Activated CD4-positive, CD25-positive, alpha-beta regulatory T cell treated with anti-CD3 and anti-CD28 coated beads, Interleukin-2, amount 50 U/mL, for 24 hours (primary cell): Measurements from ENCODE around the gene PIP4K2A.

Experiments
- ATAC-seq, 2 donors: fragments of 150-1000 bp; cut with Tn5 transposase; one replicate each; pipeline ENCODE4 v1.10.0; 2021; ENCODE audit warnings: mild to moderate bottlenecking in 1 of 2, moderate library complexity in 1 of 2

The PIP4K2A gene

DNA sequence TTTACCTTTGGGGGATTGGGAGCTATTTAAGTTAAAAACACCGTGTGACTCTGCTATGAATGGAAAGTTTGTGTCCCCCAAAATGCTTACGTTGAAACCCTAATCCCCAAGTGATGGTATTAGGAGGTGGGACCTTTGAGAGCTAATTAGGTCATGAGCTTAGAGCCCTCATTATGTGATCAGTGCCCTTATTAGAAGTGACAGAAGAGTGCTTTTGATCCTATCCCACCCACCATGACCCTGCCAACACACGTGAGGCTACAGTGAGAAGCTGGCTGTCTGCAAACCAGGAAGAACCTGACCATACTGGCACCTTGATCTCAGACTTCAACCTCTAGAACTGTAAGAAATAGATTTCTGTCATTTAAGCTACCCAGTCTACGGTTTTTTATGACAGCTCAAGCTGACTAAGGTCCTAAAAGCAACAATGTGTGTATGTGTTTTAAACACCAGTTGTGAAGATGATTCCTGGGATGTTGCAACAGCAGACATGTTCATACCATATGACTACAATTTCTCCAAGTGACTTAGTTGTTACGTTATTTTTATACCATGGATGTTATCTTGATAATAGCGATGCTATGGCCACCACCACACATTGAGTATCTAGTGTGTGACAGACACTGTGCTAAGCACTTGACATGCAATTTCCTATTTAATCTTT, 124.4 kb downstream of the PIP4K2A start:
- ATAC-seq = no peak

DNA sequence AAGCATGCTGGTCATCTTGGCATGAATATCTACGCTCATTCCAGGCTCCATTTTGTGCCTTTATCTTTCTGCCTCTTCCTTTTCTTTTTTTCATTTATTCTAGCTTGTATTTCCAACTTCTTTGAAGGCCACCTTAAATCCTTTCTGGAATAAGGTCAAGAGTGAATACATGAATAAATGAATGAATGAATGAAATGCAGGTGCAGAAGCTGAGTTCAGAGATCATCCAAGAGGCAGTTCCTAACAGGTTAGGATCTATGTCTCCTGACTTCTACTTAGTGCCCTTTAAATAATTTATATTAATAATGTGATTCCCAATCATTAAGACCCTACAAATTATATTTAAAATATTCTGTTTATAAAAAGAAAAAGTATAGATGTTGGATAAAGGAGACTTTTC, 125.9 kb downstream of the PIP4K2A start:
- no peak for ATAC-seq

DNA sequence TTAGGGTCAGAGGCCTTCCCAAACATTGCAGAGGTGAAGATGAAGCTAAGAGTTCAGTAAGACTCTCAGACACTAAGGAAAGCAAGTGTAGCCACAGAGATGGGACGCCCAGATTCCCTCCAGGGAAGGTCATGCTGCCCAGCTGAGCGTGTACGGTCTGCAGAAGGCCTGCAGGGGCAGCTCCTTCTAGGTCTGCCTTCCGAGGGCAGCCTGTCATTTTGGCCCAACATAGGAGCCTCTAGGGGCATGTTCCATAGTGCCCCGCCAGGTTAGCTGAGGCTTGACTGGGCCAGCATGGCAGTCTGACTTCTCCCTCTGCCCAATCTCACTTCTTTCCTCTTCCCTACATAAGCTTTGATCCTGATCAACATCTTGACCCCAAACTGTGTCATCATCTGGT, 130.7 kb downstream of the PIP4K2A start:
- ATAC-seq = no peak

DNA sequence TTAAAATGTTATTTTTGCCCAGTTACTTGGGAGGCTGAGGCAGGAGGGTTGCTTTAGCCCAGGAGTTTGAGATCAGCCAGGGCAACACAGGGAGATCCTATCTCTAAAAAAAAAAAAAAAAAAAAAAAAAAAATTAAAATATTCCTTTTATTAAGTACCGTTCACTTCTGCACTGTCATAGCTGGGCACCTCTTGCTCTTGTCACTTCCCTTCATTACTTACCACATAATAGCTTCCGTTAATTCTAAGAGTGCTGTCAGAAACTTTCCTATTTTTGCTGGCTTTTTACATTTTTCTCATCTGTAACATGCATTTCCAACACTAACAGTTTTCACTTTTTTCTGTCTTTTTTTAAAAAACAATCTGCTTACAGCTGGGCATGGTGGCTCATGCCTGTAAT, 132.9 kb downstream of the PIP4K2A start:
- ATAC-seq = no peak

DNA sequence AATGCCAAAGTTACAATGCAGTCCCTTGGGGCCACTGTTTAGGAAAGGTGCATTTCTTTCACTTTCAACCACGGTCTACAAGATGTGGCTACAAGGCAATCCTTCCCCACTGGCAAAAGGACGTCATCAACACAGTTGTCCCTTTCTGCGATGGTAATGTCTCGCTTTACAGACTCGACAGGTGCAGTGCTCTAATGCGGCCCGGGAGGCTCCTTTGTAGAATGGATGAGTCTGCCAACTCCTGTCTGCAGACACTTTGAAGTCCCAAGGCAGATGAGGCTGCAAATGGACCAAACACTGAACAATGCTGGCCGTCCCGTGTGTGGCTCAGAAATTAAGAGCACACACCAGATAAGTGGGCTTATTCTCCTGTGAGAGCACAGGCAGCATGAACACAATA, 133.7 kb downstream of the PIP4K2A start:
- ATAC-seq = no peak

DNA sequence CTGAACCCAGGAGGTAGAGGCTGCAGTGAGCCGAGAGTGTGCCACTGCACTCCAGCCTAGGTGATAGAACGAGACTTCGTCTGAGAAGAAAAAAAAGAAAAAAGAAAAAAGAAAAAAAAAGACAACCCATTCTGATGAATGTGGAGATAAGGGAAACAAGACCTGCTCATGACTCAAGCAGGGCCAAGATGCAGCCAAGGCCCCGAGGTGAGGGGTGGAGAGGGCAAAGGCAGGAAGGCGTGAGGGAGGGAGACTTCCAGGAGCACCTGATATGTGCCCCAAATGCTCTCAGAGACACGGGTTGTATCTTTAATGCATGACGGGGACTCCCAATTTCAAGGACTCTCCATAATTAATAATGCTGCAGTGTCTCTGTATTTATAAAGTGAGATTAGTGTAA, 134.6 kb downstream of the PIP4K2A start:
- ATAC-seq = no peak

DNA sequence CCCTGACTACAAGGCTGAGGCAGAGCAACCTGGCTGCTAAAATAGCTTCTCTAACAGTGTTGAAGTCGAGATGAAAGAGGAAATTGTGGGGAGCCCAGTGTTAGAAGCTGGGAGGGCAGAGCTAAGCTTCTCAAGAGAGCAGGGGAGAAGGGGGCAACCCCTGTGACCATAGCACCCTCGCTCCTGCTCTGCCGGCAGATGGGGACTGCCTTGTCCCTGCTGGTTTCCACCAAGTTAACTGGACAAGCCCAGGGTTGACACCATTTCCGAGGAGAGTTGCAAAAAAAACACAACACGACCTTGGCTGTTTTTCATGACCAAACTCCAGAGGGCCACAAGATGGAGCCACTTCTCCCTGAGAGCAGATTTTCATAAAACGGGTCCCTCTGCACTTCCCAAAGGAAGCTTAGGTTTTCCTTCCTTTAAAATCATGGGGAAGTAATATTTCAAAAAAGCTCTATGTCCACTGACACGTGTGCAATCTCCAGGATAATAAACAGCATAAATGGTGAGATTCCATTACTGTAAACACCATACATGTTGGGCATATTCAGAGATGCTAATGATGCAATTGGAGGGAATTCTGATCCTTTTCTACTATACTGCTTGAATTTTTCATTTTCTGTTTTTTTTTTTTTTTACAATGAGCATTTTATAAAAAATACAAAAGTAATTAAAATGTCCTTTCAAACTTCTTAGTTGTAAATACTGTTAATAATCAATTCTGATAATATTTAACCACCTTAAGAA, 140.4 kb downstream of the PIP4K2A start:
- ATAC-seq = no peak

DNA sequence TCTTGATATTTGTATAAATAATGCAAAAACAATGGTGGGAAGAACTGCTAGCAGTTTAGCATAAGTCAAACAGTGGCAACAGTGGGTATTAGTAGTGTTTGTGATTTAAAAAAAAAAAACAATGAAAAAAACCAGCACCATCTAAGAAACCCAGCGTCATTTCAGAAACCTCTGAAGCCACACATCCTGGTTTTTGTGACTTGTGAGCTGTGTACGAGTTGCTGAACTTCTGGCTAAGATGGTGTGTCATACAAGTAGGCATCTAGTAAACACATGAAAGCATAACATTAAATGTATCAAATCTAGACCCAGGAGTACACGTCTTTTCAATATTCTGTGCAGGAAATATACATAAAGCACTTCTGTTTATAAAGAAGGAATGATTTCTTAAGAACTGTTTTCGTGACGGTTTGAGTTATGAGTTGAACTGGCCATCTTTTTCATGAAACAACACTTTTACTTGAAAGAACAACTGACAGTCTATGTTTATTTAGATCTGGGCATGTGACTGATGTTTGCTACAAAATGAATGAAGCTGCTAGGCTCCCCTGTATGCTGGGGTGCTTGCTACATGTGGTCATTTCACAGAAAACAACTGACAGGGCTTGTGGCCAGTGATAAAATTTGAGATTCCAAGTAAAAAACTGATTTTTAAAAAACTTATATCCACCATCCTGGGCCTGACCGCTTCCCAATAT, 143.5 kb downstream of the PIP4K2A start:
- peak; percentile 83 to 91 for ATAC-seq

DNA sequence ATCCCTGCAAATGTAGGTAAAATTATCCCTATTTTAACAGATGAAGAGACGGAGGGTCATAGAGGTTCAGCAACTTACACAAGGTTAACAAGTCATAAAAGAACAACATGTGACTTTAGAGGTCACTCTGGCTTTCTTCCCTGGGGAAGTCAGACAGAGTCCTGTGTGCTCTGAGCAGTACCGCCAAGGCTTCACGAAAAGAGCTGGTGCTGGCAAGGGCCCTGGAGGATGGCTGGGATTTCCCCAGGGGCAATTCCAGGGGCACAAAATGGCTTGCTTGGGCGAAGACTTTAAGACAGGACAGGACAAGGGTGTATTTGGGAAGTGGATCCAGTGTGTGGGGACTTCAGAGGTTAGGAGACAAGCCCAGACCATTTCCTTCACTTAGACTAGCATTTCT, 144.1 kb downstream of the PIP4K2A start:
- no peak for ATAC-seq

DNA sequence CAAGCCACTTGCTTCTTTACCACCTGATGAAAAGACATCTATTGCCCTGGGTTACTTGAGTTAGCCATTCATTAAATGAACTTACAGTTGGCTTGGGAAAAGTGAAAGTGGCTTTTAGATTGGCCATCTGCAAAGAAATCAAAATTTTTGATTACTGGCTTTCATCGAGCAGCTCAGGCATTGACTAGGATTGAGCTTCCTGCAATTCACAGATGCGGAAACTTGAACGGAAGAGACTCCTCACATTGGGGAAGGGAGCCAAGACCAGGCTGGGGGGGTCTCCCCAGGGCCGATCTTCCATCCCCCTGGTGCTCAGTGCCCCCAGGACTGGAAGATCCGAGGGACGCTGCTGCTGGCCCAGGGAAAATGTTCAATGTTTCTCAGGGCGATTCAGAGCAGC, 145.4 kb downstream of the PIP4K2A start:
- ATAC-seq = no peak

DNA sequence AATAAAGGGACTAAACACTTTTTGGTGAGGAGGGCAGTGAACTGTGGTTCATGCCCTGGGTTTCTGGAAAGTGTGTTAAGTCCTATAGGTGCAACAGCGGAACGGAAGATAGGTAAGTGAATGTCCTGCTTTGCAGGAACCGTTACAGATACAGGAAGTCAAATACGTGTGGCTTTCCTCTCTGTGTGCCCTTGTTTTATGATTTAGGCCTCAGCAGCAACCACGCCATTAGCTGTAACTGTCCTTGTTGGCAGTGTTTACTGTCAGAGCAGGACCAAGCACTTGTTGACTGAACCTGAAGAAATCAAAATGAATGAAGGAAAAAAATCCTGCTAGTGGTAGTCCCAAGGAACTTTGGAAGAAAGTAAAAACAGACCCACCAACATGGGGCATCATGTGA, 150.3 kb downstream of the PIP4K2A start:
- ATAC-seq = no peak

DNA sequence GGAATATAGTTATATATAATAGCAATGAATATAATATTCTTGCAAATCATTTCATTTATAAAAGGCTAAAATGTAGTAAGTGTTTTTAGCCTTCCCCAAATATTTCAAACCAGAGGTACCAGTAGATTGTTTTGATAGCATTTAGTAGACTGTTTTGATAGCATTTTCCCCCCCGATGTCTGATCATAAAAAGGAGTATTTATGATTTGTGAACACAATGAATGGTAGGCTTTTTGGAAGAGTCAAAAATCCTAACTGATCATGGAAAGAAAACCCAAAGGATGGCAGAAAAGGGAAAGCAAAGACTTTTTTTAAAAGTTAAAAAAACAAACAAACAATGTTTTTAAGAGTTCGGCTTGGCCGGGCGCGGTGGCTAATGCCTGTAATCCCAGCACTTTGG, 152.5 kb downstream of the PIP4K2A start:
- no peak for ATAC-seq

DNA sequence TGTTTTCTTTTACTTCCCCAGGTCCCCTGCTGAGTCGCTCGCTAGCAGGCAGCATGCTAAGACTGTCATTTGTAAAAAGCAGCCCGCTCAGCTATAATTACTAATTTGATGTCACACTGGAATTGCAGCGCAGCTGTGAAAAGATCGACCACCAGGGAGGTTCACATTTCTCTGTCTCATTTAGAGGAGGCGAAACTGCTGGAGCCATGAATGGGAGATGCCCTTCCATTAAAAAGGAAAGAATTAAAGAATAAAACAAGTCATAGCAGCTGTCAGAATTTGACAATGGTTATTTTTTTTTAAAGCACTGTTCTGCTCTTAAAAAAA, 153.5 kb downstream of the PIP4K2A start:
- ATAC-seq = no peak

DNA sequence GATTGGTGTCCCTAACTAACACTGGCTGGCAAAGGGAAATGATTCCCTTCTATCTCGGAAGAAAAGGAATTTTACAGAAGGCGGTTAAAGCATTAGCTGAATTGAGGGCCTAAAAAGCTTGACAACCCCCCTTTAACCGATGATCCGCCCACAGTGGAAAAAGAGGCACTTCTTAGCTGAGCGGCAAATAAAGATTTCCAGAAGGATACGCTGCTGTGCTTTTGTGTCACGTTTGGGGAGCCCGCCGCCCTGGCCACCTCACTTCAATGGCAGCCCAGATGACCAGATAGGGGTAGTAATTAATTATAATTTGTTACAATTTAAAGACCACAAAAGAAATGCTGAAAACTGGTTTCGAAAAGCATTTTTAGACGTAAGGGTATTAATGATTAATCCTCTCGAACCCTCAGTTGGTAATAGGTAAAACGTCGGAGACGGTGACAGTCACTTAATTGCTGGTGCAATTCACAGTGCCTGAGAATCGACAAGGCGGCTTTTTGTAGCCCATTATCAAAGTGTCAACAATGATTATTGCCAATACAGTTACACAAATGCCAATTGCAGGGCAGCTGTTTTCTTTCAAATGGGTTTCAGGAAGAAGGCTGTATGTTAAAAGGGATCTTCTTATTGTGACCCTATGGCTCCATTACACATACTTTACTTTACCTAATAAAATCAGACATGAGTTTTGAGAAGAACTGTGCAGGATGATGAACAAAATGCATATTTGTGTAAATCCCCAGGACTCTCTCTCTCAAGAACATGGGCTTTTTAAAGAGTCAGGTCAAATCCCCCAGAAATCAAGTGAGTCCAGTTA, 154.1 kb downstream of the PIP4K2A start:
- no peak for ATAC-seq

DNA sequence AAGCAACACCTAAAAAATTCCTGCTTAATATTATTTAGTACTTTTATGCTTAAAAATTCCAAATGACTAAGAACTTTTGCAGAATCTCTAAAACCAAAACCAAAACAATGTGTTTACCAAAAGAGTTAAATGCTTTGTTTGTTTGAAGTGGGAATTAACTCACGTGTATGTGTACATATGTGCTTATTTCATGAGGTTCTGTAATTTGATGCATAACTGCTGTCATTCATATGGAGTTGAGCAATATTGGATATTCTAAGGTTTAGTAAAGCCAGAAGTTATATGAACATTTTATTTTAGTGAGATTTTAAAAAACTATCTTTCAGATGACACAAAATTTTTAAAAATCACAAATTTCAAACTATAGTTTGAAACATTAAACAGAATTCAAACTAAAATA, 157.1 kb downstream of the PIP4K2A start:
- no peak for ATAC-seq

DNA sequence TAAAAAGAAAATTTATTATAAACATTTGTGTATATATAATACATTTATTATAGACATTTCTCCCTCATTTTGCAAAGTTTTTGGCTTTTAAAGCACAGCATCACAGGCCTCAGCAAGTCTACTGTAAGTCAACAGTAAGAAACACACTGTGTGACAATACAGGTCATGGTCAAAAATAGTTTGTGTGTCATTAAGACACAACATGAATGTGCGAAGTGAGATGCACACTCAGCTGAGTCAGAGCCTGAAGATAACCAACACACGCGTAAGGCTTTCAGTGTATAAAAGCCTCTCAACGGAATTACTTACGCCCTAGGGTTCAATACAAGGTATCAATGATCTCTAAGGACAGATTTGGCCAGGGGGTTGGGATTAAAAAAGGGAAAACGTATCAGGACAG, 157.6 kb downstream of the PIP4K2A start:
- no peak for ATAC-seq

DNA sequence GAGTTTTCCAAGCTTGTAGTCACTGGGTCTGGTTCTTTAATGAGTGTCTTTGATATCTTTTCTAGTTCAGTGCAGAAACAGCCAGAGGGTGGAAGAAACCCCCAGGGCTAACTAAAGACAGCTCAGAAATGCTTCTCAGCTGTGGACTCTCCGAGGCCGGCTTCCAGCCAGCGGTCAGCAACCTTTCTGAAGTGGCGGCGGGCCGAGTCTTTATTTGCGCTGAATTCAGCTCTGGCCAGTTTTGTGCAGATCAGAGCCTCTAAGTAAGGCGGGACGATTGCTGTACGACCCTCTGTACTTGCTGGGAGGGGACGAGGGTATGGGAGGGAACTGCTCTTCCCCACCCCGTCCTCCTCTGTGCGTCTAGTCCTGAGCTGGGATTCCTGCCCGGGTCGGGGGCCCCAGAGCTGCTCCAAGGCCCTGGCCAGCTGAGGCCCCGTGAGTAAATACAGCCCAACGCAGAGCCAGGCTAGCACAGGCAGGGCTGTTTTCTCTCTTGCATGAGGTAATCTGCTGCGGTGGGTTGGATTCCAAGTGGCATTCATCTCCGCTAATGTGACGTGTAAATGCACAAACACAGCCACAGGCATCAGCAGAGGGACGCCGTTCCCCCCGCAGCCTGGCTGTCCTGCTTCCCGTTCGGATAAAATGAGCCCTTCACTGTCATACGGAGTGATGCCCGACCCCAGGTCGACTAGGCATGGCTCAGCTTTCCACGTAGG, 159.8 kb downstream of the PIP4K2A start:
- ATAC-seq = no peak

DNA sequence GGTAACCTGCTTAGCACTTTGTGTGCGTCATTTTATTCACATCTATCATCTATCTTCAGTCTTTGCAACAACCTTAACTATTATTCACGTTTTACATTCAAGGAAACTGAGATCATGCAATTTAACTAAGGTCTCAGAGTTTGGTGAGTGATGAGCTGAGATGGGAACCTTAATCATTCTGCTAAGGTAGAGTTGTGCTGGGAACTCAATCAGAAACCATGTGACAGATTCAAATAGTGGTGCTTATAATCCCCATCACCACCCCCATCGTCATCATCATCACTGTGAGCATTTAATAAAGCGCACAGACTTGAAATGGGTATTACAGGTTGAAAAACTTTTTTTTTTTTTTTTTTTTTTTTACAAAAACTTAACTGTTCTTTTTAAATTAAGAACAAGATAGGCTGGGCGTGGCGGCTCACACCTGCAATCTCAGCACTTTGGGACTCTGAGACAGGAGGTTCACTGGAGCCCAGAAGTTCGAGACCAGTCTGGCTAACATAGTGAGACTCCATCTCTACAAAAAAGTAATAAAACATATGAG, 160.9 kb downstream of the PIP4K2A start:
- ATAC-seq = no peak

DNA sequence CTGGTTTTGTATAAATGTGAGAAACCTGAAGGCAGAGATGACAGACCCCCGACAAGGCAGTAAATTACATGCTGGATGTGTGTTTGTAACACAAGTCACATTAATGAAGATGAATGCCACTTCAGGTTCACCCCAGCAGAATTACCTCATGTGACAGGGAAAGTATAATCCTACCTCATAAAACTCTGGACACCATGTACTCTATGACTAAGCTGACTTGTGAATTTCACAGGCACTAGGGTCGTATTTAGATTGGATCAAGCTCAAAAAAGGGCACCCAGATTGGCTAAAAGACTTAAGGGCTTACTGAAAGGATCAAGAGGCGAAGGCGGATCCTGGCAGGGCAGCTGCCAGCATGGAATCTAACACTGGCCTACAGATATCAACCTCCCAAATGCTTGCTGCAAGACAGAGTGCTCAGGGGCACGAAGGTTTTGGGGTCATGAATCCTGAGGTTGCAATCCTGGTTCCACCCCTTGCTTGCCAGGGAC, 161.4 kb downstream of the PIP4K2A start:
- no peak for ATAC-seq

DNA sequence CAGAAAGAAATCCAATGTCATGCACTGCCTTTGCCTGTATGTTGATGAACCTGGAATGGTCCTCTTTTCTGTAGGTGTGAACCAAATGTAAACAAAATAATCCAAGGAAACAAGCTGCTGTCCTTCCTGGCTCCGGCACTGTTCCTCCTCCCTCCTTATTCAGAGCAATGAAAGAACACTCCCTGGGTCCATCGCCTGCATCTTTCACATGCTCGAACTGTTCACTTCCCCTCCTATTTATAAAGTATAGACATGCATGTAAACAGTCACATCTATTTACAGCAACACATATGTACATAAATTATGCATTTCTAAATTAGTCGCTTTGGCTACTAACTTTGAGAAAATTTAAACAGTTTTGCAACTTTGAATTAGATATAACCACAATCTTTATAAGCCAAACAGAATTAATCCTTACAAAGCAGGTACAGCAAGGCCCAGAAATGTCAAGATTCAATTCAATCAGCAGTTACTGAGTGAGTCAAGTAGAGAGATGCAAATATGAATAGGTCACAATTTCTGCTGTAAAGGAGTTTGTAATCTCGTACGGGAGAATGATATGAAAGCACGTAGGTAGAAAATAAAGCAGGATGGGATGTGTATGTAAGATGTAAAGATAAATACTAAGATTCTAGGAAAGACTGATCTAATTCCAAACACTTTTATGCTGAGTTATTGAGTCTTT, 162.6 kb downstream of the PIP4K2A start:
- ATAC-seq = no peak

DNA sequence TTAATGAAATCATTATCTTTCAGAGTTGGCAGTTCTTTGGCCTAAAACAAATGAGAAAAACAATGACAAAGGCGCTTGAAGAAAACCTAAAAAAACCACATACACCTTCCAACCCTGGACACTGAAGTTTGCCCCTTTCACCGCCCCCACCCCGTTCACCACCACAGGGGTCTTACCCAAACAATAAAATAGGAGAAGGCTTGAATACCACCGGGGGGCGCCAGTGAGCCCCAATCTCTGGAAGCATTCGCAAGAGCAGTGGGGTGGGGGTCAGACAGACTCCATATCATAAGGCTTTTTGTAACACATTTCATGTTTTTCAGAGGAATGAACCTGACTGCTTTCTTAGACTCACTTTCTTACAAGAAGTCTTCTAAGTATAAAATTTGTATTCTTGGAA, 163.6 kb downstream of the PIP4K2A start:
- no peak for ATAC-seq

DNA sequence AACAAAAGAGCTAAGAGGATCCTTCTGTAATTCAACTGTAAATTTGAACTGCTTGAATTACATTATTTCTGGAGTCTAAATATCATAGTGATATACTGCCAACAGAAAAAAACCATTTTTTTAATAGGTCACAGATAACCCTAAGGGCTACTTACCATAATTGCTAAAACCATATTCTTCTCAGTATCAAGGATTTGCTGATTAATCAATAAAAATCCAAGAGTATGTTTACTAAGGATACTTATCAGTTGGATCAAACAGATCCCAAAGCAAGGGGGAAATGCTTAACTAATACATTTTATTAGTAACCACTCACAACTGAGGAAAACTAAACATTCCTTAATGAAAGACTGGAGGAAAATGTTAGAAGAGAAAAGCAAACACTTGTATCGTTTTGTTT, 166.0 kb downstream of the PIP4K2A start:
- no peak for ATAC-seq
